Measurements from ENCODE around the gene MYH16.

DNA sequence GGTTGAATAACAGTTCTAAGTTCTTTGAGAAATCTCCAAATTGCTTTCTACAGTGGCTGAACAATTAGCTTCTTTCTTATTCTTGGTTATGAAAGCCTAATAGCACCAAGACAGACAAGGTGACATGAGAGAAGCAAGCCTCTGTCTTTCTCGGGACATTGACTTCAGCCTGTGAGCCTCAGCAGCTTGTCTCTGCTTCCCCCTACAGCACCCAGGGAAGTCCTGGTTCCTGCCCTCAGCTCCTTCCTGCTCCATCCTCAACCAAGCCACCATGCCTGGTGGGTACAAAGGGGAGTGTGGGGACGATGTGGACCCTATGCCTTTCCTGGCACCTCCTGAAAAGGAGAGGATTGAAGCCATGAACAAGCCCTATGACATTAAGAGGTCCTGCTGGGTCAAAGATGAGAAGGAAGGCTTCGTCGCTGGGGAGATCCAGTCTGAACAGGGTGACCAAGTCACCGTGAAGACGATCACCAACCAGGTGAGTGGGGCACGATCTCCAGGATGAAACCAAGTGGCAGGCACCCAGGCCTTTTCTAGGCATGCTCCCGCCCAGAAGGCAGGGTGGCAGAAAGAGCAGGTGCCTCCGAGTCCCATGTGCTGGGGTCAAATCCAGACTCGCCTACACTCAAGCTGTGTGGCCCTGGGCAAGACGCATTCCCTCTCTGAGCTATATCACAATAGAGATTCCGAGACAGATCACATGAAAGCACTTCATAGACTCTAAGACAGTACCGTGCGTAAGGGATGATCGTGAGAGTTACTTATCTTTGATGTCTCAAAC is 33.9 kb upstream of the MYH16 start:
- TF ChIP-seq CTCF (IDR thresholded peaks at IDR 0.05), result no peak
- no peak for TF ChIP-seq POLR2A (IDR thresholded peaks at IDR 0.05)

Data from testis (tissue), 2 donors.